Endothelial cell of umbilical vein (primary cell): ENCODE measurements around the gene TUBA3C. TPM values are rescaled to one million over a fixed set of nuclear protein-coding genes. Genes with fewer than 3 reads are reported as not detected.
"Not testable (repeated sequence)": the region's sequence is repeated elsewhere in the genome, so short reads cannot be mapped to it uniquely, and the experiment has no call there.

Source experiments
- BruUV-seq: library from RNA; stranded (reverse); fragments of 400-500 nt; replicated peaks from 2 replicates; lab custom pipeline; 2021; lab: Mats Ljungman, UMichigan
- CTCF ChIA-PET: fragments of 300-600, 350-600 bp; sonication (Branson Sonifier 250); formaldehyde crosslinking; loops from one replicate; lab custom pipeline; 2021; ENCODE audit warnings: antibody characterized with exemption, inconsistent platforms; lab: Charles Lee
- POLR2A ChIA-PET: fragments of 300-600, 350-600 bp; sonication (Branson Sonifier 250); formaldehyde crosslinking; loops from one replicate; lab custom pipeline; 2021; ENCODE audit warnings: antibody characterized with exemption, inconsistent platforms; lab: Charles Lee
- DNase-seq: peaks from one replicate; pipeline ENCODE4 v3.0.0-alpha.2; 2011; ENCODE audit warnings: low read depth, low spot score
- FAIRE-seq: peaks from 2 replicates; lab custom pipeline; 2011; peaks lifted over from hg19 to GRCh38; lab: Jason Lieb, UNC
- H2AFZ ChIP-seq: 2 replicates; pipeline ENCODE4 v1.6.0; 2012; ENCODE audit warnings: low read depth, low read length, control low read depth, inconsistent platforms
- H3K27ac ChIP-seq: 2 replicates; pipeline ENCODE4 v1.5.1; 2011; ENCODE audit warnings: low read depth, mild to moderate bottlenecking, control low read depth, low read length, moderate library complexity; ENCODE audit not compliant: insufficient read depth
- H3K27me3 ChIP-seq, 2 experiments: 2 replicates each; pipeline versions ENCODE4 v1.6.0 to v1.6.1; 2011; ENCODE audit warnings: low read length in 2 of 2, mixed read lengths in 1 of 2; ENCODE audit not compliant: control insufficient read depth in 2 of 2, insufficient read depth in 2 of 2
- H3K36me3 ChIP-seq, 2 experiments: 2 replicates in 1 of 2; 3 replicates in 1 of 2; pipeline ENCODE4 v1.5.1; 2011; ENCODE audit warnings: low read length in 2 of 2, mild to moderate bottlenecking in 1 of 2, moderate library complexity in 1 of 2; ENCODE audit not compliant: control insufficient read depth in 2 of 2, insufficient read depth in 2 of 2; ENCODE audit errors: extremely low read depth in 1 of 2
- H3K4me1 ChIP-seq: 3 replicates; pipeline ENCODE4 v1.5.1; 2011; ENCODE audit warnings: mild to moderate bottlenecking, low read length; ENCODE audit not compliant: control insufficient read depth, insufficient read depth; ENCODE audit errors: extremely low read depth
- H3K4me2 ChIP-seq: 2 replicates; pipeline ENCODE4 v1.6.1; 2011; ENCODE audit warnings: low read length, control low read depth, mixed read lengths; ENCODE audit not compliant: insufficient read depth
- H3K4me3 ChIP-seq, 3 experiments: fragments of 200-600 bp in 1 of 3; sonication (generic), shearing (Covaris generic) in 1 of 3; replicated peaks in 1 of 3; 2 replicates each; pipeline ENCODE4 v1.5.1; 2011 to 2016; ENCODE audit warnings: control low read depth in 3 of 3, low read length in 3 of 3, mild to moderate bottlenecking in 2 of 3, inconsistent platforms in 1 of 3, low read depth in 1 of 3, moderate library complexity in 1 of 3; ENCODE audit not compliant: insufficient read depth in 1 of 3
- H3K79me2 ChIP-seq: 2 replicates; pipeline ENCODE4 v1.6.0; 2012; ENCODE audit warnings: low read length, inconsistent platforms; ENCODE audit not compliant: control insufficient read depth, insufficient read depth
- H3K9ac ChIP-seq: replicated peaks from 2 replicates; pipeline ENCODE3; 2011; ENCODE audit warnings: low read length, control low read depth; ENCODE audit not compliant: insufficient read depth; ENCODE audit errors: extremely low read depth
- H3K9me1 ChIP-seq: replicated peaks from 3 replicates; pipeline ENCODE4 v1.6.0; 2011; ENCODE audit warnings: mild to moderate bottlenecking, low read length; ENCODE audit not compliant: control insufficient read depth, insufficient read depth; ENCODE audit errors: extremely low read depth
- H3K9me3 ChIP-seq: replicated peaks from 2 replicates; pipeline ENCODE4 v1.5.1; 2012; ENCODE audit warnings: low read length, inconsistent platforms; ENCODE audit not compliant: control insufficient read depth, insufficient read depth
- H4K20me1 ChIP-seq: replicated peaks from 2 replicates; pipeline ENCODE3; 2011; ENCODE audit warnings: mild to moderate bottlenecking, low read length; ENCODE audit not compliant: control insufficient read depth, insufficient read depth; ENCODE audit errors: extremely low read depth
- CTCF ChIP-seq, 2 donors: IDR thresholded peaks; 1 replicate in 1 of 2; 2 replicates in 1 of 2; pipeline ENCODE4 v1.5.1; 2011; ENCODE audit warnings: low read length in 2 of 2, mild to moderate bottlenecking in 2 of 2, moderate library complexity in 2 of 2, control low read depth in 1 of 2, inconsistent platforms in 1 of 2, low read depth in 1 of 2; ENCODE audit not compliant: insufficient read depth in 1 of 2; ENCODE audit errors: extremely low read depth in 1 of 2
- EZH2 ChIP-seq: IDR thresholded peaks from 2 replicates; pipeline ENCODE4 v1.6.1; 2012; ENCODE audit warnings: borderline replicate concordance, low read depth, mild to moderate bottlenecking, moderate library complexity, low read length, inconsistent platforms; ENCODE audit not compliant: severe bottlenecking
- FOS ChIP-seq: IDR thresholded peaks from 2 replicates; pipeline ENCODE4 v1.6.1; 2011; ENCODE audit warnings: mild to moderate bottlenecking, low read length, moderate library complexity, borderline replicate concordance; ENCODE audit not compliant: insufficient read depth
- GATA2 ChIP-seq: IDR thresholded peaks from 2 replicates; pipeline ENCODE4 v1.7.0; 2011; ENCODE audit warnings: low read depth, mild to moderate bottlenecking, moderate library complexity, mixed read lengths, low read length; ENCODE audit not compliant: insufficient read length, insufficient read depth
- JUN ChIP-seq: IDR thresholded peaks from 2 replicates; pipeline ENCODE4 v1.6.1; 2011; ENCODE audit warnings: borderline replicate concordance, low read depth; ENCODE audit not compliant: insufficient read length, insufficient read depth
- MAX ChIP-seq: IDR thresholded peaks from 2 replicates; pipeline ENCODE4 v1.6.1; 2011; ENCODE audit not compliant: insufficient read depth, insufficient read length
- POLR2A ChIP-seq: IDR thresholded peaks from 2 replicates; pipeline ENCODE4 v1.6.1; 2012; ENCODE audit warnings: low read depth, mild to moderate bottlenecking, control low read depth, low read length
- POLR2AphosphoS5 ChIP-seq: IDR thresholded peaks from 2 replicates; pipeline ENCODE4 v1.6.1; 2012; ENCODE audit warnings: low read depth, mild to moderate bottlenecking, control low read depth, low read length, moderate library complexity; ENCODE audit not compliant: insufficient read depth
- dilution Hi-C: fragments of 300-500 bp; cut with MboI; formaldehyde crosslinking; loops from one replicate; pipeline ENCODE4 v1.15.0; 2019; ENCODE audit warnings: low sequenced_read_pairs; ENCODE audit not compliant: extremely low pct_ligation_motif_present
- intact Hi-C: fragments of 100-400 bp; cut with micrococcal nuclease; formaldehyde crosslinking; loops from one replicate; pipeline ENCODE4 v1.10.0; 2022
- polyA plus RNA-seq, 4 experiments: library from polyadenylated mRNA; depleted of rRNA in 3 of 4; stranded (reverse) in 3 of 4; unstranded in 1 of 4; fragments of >200 nt; gene quantifications; 2 replicates each; pipeline versions ENCODE4 v1.2.1 to v1.2.3, GENCODE V29; 2011 to 2012; ENCODE audit warnings: missing spikeins in 1 of 4
- total RNA-seq: library from RNA; stranded (reverse); gene quantifications from 2 replicates; pipeline ENCODE4 v1.2.3, GENCODE V29; 2021

TUBA3C gene
- total and polyA plus RNA-seq, 2 donors (not counting 3 experiments of a cell fraction or from before 2014, with no cell fraction given), result not detected

- no peak for DNase-seq
- POLR2A ChIA-PET, result no interaction called here
- BruUV-seq, result no TSS peak
Observed at GRCh38 chr13:19178901-19179593, 2.6 kb downstream of the TUBA3C start.

GRCh38 chr13:19176981-19177776, 4.4 kb downstream of the TUBA3C start:
- dilution Hi-C loops, result not testable (repeated sequence)

More at GRCh38 chr13:19178901-19179593, 2.6 kb downstream of the TUBA3C start:
- CTCF ChIA-PET, result no interaction called here
- Histone ChIP-seq H3K4me1 (no peaks in the 10 kb centered on the region), H4K20me1 (no peaks in the 10 kb centered on the region), H3K9ac (no peak overlapping the region), H3K27ac (no peak overlapping the region), H3K4me3 (no peak overlapping the region), H3K36me3 (no peaks in the 10 kb centered on the region), H3K9me1 (no peaks in the 10 kb centered on the region), H3K9me3 (peaks cover 11% of the 10 kb centered on the region), H2AFZ (no peak overlapping the region), H3K79me2 (no peaks in the 10 kb centered on the region), H3K4me2 (no peak overlapping the region), H3K27me3 (no peaks in the 10 kb centered on the region)
- TF ChIP-seq GATA2 (no peak), EZH2 (no peak), POLR2A (no peak), CTCF (IDR thresholded peaks at IDR 0.05; ENCODE audit: extremely low read depth in 1 of 2, insufficient read depth in 1 of 2, low read depth in 1 of 2, low read length in 2 of 2) (no peak), POLR2AphosphoS5 (no peak), FOS (no peak), MAX (no peak), JUN (no peak)
- FAIRE-seq, result no peak
- dilution Hi-C loops (no loop called here), intact Hi-C loops (no loop called here)

More at GRCh38 chr13:19176981-19177776, 4.4 kb downstream of the TUBA3C start:
- FAIRE-seq, H3K9me1 ChIP-seq, DNase-seq, H3K4me3 ChIP-seq, H3K79me2 ChIP-seq, H3K27ac ChIP-seq, intact Hi-C loops, H2AFZ ChIP-seq, H3K4me2 ChIP-seq, H3K36me3 ChIP-seq, BruUV-seq, H3K4me1 ChIP-seq, POLR2A ChIA-PET, H4K20me1 ChIP-seq, CTCF ChIA-PET, H3K27me3 ChIP-seq, H3K9ac ChIP-seq: not testable (repeated sequence)
- H3K9me3 ChIP-seq, result peaks cover 11% of the 10 kb centered on the region
